HG03064 (cell line): ENCODE measurements around the gene KLHL36.

Experiments used
- ATAC-seq: cut with Tn5 transposase; IDR thresholded peaks from one replicate; pipeline ENCODE4 v1.9.1; 2021; ENCODE audit warnings: low read depth; ENCODE audit not compliant: unreplicated experiment

Gene KLHL36

GRCh38 chr16:84641643-84642358, 6.5 kb upstream of the KLHL36 start:
- no peak for ATAC-seq

DNA sequence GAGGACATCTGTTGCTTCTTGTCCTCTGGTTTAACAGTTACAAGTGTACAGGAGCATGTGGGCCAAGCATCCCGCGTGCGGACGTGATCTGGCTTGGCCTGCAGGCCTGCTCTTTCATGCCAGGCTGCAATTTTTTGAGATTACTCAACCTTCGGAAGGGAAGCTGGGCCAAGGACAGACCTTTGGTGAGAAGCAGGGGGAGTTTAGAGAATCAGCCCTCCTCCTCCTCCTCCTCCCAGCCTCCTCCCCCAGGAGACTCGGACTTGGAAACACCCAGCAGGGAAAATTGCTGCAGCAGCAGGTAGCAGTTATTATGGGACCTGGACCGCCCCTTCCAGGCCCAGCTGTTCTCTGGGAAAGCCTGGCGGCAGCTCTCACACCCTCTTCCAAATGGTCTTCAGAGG, 5.1 kb upstream of the KLHL36 start:
- no peak for ATAC-seq

DNA sequence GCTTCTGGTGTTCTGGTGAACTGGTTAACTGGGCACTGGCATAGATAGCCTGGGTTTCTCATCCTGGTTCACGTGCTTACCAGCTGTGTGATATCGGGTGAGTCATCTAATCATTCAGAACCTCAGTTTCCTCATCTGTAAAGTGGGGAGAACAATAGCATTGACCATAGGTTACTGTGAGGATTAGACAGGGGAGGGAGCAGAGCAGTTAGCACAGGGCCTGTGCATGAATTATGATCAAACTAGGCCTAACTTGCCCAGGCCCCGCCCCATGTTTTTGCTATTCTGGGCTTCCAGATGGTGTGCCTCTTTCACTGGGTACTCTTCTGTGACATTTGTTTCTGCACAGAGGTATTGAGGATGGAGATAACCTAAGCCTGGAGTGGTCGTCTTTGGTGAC, 4.6 kb upstream of the KLHL36 start:
- ATAC-seq = no peak

DNA sequence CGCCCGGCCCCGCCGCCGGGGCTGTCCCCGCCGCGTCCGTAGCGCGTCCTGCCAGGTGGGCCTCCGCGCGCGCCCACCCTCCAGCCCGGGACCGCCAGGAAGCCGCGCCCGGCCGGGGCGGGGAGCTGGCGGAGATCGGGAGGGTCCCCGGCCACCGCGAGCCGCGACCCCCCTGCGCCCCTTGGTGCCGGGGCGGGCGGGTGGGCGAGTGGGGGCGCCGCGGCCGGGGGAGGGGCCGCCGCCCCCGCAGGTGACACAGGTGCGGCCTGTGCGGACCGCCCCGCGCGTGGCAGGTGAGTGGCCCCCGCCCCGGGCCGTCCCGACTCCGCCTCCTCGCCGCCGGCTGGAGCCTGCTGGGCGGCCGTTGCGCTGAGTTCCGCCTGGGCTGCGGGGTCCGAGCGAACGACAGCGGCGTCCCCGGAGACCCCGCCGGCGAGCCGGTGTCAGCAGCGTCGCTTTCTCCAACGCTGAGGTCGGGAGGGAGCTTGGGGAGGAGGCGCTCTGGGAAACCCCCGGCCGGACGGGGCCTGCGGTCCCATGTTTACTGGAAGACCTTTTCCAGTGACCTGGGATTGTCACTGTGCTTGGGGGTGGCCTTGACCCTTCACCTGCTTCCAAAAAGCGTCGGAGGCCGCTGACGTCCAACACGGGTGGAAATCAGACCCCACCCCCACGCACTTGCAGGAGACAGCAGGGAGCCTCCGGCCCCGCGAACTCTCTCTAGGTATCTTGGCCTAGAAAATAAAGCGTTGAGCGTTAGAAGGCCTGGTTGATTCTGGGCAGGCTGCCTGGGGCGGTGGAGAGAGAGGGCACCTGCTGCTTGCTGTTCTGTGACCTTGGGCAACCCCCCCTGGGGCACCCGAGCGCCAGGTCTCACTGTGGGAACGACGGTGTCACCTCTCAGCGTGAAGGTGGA, 542 bp downstream of the KLHL36 start:
- peak; percentile 73 for ATAC-seq

GRCh38 chr16:84649511-84649861, 1.2 kb downstream of the KLHL36 start:
- no peak for ATAC-seq

DNA sequence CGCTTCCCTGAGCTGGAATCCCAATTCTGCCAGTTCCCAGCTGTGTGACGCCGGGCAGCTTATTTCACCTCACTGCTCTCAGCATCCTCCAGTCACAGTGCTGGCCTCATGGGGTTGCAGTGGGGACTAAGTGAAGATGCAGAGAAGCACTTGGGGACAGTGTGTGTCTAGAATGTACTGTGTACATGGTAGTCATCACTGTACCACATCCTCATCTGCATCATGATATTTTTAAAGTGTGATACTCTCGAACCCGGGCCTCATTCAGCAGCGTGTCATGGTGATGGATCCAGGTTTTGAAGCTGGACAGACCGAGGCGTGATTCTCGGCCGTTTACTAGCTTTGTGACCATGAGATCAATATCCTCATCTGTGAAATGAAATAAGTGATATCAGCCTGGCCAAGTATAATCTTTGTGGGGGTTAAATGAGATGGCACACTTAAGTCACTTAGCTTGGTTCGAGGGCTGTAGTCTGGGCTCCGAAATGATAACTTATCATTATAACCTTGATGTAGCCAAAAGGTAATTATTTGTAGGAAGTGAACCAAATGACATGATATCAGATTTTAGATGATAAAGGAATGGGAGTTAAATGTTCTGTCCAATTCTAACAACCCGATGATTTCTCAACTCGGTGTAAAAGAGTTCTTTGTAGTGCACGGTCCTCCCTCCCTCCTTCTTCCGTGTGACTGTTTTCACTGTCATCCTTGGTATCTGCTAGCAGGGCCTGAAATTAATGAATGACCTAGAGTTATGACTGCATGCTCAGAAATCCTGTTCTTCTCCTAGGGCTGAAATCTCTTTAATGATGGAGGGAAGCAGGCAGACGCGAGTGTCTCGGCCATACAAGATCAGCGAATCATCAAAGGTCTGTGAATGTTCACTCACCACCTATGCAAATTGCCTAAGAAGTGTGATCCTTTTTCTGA, 2.0 kb downstream of the KLHL36 start:
- ATAC-seq = no peak

DNA sequence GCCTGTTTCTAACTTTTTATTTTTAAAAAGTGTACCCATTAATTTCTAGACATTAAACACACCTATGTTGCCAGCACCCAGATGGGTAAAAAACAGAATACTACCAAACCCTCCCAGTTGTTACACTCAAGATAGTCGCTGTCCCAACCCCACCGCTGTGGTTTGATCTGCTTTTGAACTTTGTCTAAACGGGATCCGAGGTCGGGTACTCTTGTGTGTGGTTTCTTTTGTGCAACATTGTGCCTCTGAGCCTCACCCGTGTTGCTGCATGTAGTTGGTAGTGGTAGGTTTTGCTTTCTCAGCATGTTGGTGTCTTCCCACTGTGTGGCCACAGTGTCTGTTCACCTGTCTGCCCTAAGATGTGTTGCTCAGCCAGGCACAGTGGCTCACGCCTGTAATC, 4.3 kb downstream of the KLHL36 start:
- no peak for ATAC-seq

- ATAC-seq = no peak
Measured at GRCh38 chr16:84654238-84654637, 5.9 kb downstream of the KLHL36 start.

DNA sequence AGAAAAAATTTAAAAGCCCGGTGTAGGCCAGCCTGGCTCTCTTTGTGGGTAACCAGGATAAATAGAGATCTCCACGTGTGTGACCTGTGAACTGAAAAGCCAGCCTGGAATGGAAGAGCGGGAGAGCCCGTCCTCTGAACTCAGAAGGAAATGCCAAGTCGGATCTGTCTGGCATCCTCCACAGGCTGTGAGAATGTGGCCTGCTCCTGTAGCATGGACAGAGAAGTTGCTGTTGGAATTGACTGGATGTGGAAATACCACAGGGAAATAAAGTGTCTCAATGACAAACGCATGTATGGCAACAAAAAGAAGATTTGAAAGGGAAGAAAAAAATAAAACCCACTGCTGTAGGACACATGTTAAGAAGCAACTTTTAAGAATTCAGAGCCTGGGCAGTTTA, 6.7 kb downstream of the KLHL36 start:
- ATAC-seq = no peak

DNA sequence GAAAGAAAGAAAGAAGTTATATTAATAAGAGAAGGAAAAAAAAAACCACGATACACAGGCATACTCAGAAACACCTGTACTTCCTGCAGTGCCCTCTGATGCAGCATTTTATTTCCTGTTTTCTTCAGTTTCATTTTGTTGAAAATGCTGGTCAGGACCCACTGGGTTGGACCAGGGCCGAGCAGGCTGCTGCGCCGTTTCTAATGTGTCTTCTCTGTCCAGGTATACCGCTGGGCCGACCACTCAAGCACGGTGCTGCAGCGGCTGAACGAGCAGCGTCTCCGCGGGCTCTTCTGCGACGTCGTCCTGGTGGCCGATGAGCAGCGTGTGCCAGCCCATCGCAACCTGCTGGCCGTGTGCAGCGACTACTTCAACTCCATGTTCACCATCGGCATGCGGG, 8.3 kb downstream of the KLHL36 start:
- no peak for ATAC-seq

DNA sequence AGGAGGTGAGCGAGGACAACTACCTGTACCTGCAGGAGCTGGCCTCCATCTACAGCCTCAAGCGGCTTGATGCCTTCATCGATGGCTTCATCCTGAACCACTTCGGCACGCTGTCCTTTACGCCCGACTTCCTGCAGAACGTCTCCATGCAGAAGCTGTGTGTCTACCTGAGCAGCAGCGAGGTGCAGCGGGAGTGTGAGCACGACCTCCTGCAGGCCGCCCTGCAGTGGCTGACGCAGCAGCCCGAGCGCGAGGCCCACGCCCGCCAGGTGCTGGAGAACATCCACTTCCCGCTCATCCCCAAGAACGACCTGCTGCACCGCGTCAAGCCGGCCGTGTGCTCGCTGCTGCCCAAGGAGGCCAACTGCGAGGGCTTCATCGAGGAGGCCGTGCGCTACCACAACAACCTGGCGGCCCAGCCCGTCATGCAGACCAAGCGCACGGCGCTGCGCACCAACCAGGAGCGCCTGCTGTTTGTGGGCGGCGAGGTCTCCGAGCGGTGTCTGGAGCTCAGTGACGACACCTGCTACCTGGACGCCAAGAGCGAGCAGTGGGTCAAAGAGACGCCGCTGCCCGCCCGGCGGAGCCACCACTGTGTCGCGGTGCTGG, 9.0 kb downstream of the KLHL36 start:
- ATAC-seq = no peak

GRCh38 chr16:84658690-84659089, 10.4 kb downstream of the KLHL36 start:
- no peak for ATAC-seq

- no peak for ATAC-seq
Measured at GRCh38 chr16:84659656-84660300, 11.5 kb downstream of the KLHL36 start.

GRCh38 chr16:84660973-84661372, 12.7 kb downstream of the KLHL36 start:
- ATAC-seq = no peak

- no peak for ATAC-seq
Measured at GRCh38 chr16:84661418-84662060, 13.2 kb downstream of the KLHL36 start.

GRCh38 chr16:84662471-84662870, 14.2 kb downstream of the KLHL36 start:
- no peak for ATAC-seq

DNA sequence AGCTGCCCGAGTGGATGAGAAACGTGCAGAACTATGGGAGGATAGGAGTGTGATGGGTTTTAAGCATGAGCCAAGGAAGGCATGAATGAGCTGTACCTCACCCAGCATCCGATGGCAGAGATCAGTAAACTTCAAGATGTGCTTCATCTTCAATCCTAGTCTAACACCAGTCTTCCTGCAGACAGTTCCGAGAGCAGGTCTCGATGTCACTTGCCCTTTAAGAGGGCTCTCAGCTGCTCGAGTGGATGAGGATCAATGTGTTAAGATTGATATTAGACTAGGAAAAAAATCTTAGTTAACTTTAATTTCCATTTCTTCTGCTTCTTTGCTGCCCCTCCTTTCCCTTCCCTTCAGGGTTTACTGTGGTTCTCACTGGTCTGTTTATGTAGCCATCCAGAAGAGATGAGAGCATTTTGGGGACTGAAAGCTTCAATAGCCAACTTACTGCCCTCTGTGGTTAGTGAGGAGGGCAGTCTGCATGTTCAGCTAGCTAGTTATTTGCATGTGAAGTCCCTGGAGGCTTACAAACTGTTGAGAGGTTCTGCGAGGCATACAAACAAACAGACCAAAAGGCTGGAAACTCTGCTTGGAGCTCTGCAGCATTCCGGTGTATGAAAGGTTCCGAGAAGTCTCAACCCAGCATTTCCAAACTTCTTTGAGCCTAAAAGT, 15.3 kb downstream of the KLHL36 start:
- peak; percentile 75 for ATAC-seq

DNA sequence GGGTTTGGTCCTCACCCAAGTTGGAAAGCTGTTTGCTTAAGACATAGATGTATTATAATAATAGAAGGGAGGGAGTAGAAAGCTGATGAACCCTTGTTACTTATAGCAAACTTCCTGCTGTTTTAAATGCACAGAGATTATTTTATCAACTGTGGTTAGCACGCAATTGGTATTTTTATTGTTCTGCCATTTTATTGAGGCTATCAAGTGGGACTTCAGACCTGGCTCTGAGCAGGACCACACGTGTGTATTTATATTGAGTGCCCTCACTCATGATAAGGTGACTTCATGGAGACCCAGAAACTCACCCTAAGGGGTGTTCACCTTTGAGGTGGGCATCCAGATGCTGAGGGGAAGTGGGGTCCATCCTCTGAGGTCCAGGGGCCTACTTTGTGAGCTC, 17.0 kb downstream of the KLHL36 start:
- ATAC-seq = no peak

DNA sequence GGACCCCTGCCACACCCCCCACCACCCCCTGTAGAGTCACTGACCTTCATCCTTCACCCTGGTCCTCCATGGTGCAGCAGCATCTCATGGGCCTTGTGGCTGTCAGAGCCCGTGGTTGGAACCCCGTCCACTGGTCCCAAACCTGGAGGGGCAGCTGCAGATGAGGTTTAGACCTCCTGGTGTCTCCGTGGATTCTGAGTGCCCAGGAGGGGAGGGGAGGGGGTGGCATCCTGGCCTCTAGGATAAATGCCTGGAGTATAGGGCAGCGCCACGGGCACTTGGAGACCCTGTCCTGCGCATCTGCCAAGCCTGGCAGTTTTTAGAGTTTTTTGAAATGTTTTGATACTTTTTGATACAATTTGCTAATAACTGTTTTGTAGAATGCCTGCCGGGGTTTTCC, 17.5 kb downstream of the KLHL36 start:
- ATAC-seq = no peak
